NCI-H2107 (cell line): ENCODE results near the gene AGAP1.

Experiments used
- DNase-seq: peaks from one replicate; lab custom pipeline; 2025; lab: John Stamatoyannopoulos, UW

The AGAP1 gene

GRCh38 chr2:235847576-235847975 is 353.7 kb downstream of the AGAP1 start:
- DNase-seq = no peak

- no peak for DNase-seq
Observed at GRCh38 chr2:235848055-235848454, 354.2 kb downstream of the AGAP1 start.

GRCh38 chr2:235848946-235849345 is 355.1 kb downstream of the AGAP1 start:
- DNase-seq = no peak

- no peak for DNase-seq
Observed at GRCh38 chr2:235849489-235849888, 355.6 kb downstream of the AGAP1 start.

- no peak for DNase-seq
Observed at GRCh38 chr2:235850289-235850688, 356.4 kb downstream of the AGAP1 start.

GRCh38 chr2:235850771-235851551 is 357.1 kb downstream of the AGAP1 start:
- DNase-seq = no peak

- DNase-seq = no peak
Observed at GRCh38 chr2:235851828-235852525, 358.1 kb downstream of the AGAP1 start.

GRCh38 chr2:235852526-235852920 is 358.7 kb downstream of the AGAP1 start:
- DNase-seq = no peak

- DNase-seq = no peak
Observed at GRCh38 chr2:235854276-235854675, 360.4 kb downstream of the AGAP1 start.

GRCh38 chr2:235855011-235855410 is 361.2 kb downstream of the AGAP1 start:
- no peak for DNase-seq

- DNase-seq = no peak
Observed at GRCh38 chr2:235856151-235856854, 362.5 kb downstream of the AGAP1 start.

- no peak for DNase-seq
Observed at GRCh38 chr2:235857598-235857997, 363.8 kb downstream of the AGAP1 start.

GRCh38 chr2:235858881-235859280 is 365.0 kb downstream of the AGAP1 start:
- no peak for DNase-seq

GRCh38 chr2:235859651-235860050 is 365.8 kb downstream of the AGAP1 start:
- no peak for DNase-seq

GRCh38 chr2:235860111-235860510 is 366.3 kb downstream of the AGAP1 start:
- DNase-seq = no peak

- DNase-seq = no peak
Observed at GRCh38 chr2:235860871-235861270, 367.0 kb downstream of the AGAP1 start.

GRCh38 chr2:235861383-235861782 is 367.5 kb downstream of the AGAP1 start:
- no peak for DNase-seq

GRCh38 chr2:235863414-235863813 is 369.6 kb downstream of the AGAP1 start:
- DNase-seq = no peak

- DNase-seq = no peak
Observed at GRCh38 chr2:235864302-235864701, 370.5 kb downstream of the AGAP1 start.

- DNase-seq = no peak
Observed at GRCh38 chr2:235864733-235865515, 371.1 kb downstream of the AGAP1 start.

GRCh38 chr2:235866373-235866772 is 372.5 kb downstream of the AGAP1 start:
- no peak for DNase-seq

- no peak for DNase-seq
Observed at GRCh38 chr2:235868224-235868623, 374.4 kb downstream of the AGAP1 start.
